GM23338 (cell line): ENCODE measurements around the gene LRRC37A3. TPM values are rescaled to one million over a fixed set of nuclear protein-coding genes. Genes with fewer than 3 reads are reported as not detected.

Experiments
- ATAC-seq: fragments of 200-7000 bp; cut with Tn5 transposase; 3 replicates; pipeline ENCODE4 v1.9.1; 2020
- DNase-seq: peaks from one replicate; pipeline ENCODE4 v3.0.0-alpha.2; 2015; ENCODE audit warnings: low spot score
- H2AFZ ChIP-seq: fragments of 200-600 bp; sonication (generic); 2 replicates; pipeline ENCODE4 v1.8.0; 2016; ENCODE audit warnings: antibody characterized with exemption, mild to moderate bottlenecking, moderate library complexity
- H3F3A ChIP-seq: fragments of 200-600 bp; sonication (generic); replicated peaks from 2 replicates; pipeline ENCODE4 v1.8.0; 2017; ENCODE audit warnings: antibody characterized with exemption, mixed run types, low read depth
- H3K27ac ChIP-seq: fragments of 200-600 bp; sonication (generic); 2 replicates; pipeline ENCODE4 v1.6.1; 2016; ENCODE audit warnings: low read depth
- H3K27me3 ChIP-seq: fragments of 200-600 bp; sonication (generic); 2 replicates; pipeline ENCODE4 v1.8.0; 2016; ENCODE audit warnings: mild to moderate bottlenecking, mixed run types, moderate library complexity; ENCODE audit not compliant: insufficient read depth
- H3K36me3 ChIP-seq: fragments of 200-600 bp; sonication (generic); 2 replicates; pipeline ENCODE4 v1.8.0; 2016; ENCODE audit warnings: mild to moderate bottlenecking; ENCODE audit not compliant: insufficient read depth
- H3K4me1 ChIP-seq: fragments of 200-600 bp; sonication (generic); 2 replicates; pipeline ENCODE4 v1.8.0; 2016; ENCODE audit warnings: mild to moderate bottlenecking, moderate library complexity; ENCODE audit not compliant: insufficient read depth
- H3K4me2 ChIP-seq: fragments of 200-600 bp; sonication (generic); 2 replicates; pipeline ENCODE4 v1.7.1; 2017; ENCODE audit warnings: mixed run types
- H3K4me3 ChIP-seq: fragments of 200-600 bp; sonication (generic); 2 replicates; pipeline ENCODE4 v1.6.1; 2016; ENCODE audit warnings: mixed run types
- H3K79me2 ChIP-seq: fragments of 200-600 bp; sonication (generic); replicated peaks from 2 replicates; pipeline ENCODE4 v1.8.0; 2017; ENCODE audit warnings: mild to moderate bottlenecking; ENCODE audit not compliant: insufficient read depth
- H3K9me2 ChIP-seq: fragments of 200-600 bp; sonication (generic); 2 replicates; pipeline ENCODE4 v1.8.0; 2017; ENCODE audit not compliant: insufficient read depth
- H4K20me1 ChIP-seq: fragments of 200-600 bp; sonication (generic); replicated peaks from 2 replicates; pipeline ENCODE4 v1.8.0; 2017; ENCODE audit warnings: mild to moderate bottlenecking; ENCODE audit not compliant: insufficient read depth
- H3K27ac Mint-ChIP-seq: 2 replicates; pipeline ENCODE4 v1.8.0; 2020; ENCODE audit warnings: inconsistent platforms, mild to moderate bottlenecking, moderate library complexity, mixed read lengths
- H3K27me3 Mint-ChIP-seq: 3 replicates; pipeline ENCODE4 v1.8.0; 2022; ENCODE audit warnings: low read depth, mild to moderate bottlenecking, moderate library complexity, mixed read lengths, inconsistent platforms; ENCODE audit not compliant: insufficient read depth, poor library complexity
- H3K36me3 Mint-ChIP-seq: 3 replicates; pipeline ENCODE4 v1.8.0; 2021; ENCODE audit warnings: low read depth, mild to moderate bottlenecking, inconsistent platforms, moderate library complexity, mixed read lengths
- H3K4me1 Mint-ChIP-seq: 3 replicates; pipeline ENCODE4 v1.8.0; 2020; ENCODE audit warnings: mild to moderate bottlenecking, inconsistent platforms, mixed read lengths
- H3K4me3 Mint-ChIP-seq: 3 replicates; pipeline ENCODE4 v1.8.0; 2021; ENCODE audit warnings: moderate library complexity, mild to moderate bottlenecking, inconsistent platforms, mixed read lengths
- H3K9me3 Mint-ChIP-seq: 3 replicates; pipeline ENCODE4 v1.8.0; 2020; ENCODE audit warnings: moderate library complexity, mild to moderate bottlenecking, inconsistent platforms, mixed read lengths
- CREB1 ChIP-seq: fragments of 250-450 bp; sonication (Bioruptor Pico); IDR thresholded peaks from 2 replicates; pipeline ENCODE4 v1.5.0; 2020; ENCODE audit warnings: low read depth, mild to moderate bottlenecking, moderate library complexity
- EZH2 ChIP-seq: fragments of 200-600 bp; sonication (generic); IDR thresholded peaks from one replicate; pipeline ENCODE4 v1.8.0; 2017; ENCODE audit warnings: antibody characterized with exemption, mild to moderate bottlenecking, low read depth; ENCODE audit not compliant: unreplicated experiment
- EZH2phosphoT487 ChIP-seq: fragments of 200-600 bp; sonication (generic); IDR thresholded peaks from one replicate; pipeline ENCODE4 v1.8.1; 2018; ENCODE audit warnings: antibody characterized with exemption; ENCODE audit not compliant: unreplicated experiment
- NANOG ChIP-seq: IDR thresholded peaks from 2 replicates; pipeline ENCODE4 v1.6.1; 2016; ENCODE audit warnings: antibody characterized with exemption, borderline replicate concordance
- POLR2AphosphoS5 ChIP-seq: IDR thresholded peaks from 2 replicates; pipeline ENCODE4 v1.6.1; 2016; ENCODE audit warnings: antibody characterized with exemption, low read depth
- STAT1 ChIP-seq: IDR thresholded peaks from one replicate; pipeline ENCODE4 v1.6.1; 2016; ENCODE audit warnings: antibody characterized with exemption; ENCODE audit not compliant: unreplicated experiment
- ZNF114 ChIP-seq: fragments of 250-450 bp; sonication (Bioruptor Pico); IDR thresholded peaks from 2 replicates; pipeline ENCODE4 v1.5.0; 2020; ENCODE audit warnings: mild to moderate bottlenecking, moderate library complexity
- ZNF331 ChIP-seq: fragments of 250-450 bp; sonication (Bioruptor Pico); IDR thresholded peaks from 2 replicates; pipeline ENCODE4 v1.5.0; 2020; ENCODE audit warnings: low read depth, mild to moderate bottlenecking, moderate library complexity
- polyA plus RNA-seq: library from polyadenylated mRNA; unstranded; fragments of >200 nt; fragmentation: Nextera tagmentation; extraction: Ambion mirVana; gene quantifications from 2 replicates; pipeline ENCODE4 v1.2.1, GENCODE V29; 2016
- total RNA-seq: library from RNA; depleted of rRNA; stranded (reverse); fragments of >200 nt; shearing (Covaris generic); gene quantifications from 2 replicates; pipeline ENCODE4 v1.2.3, GENCODE V29; 2014
- TF ChIP-seq, protein P1 (sequence below): IDR thresholded peaks from one replicate; pipeline ENCODE4 v1.6.1; 2018; ENCODE audit warnings: antibody characterized with exemption; ENCODE audit not compliant: unreplicated experiment
- TF ChIP-seq, protein P2 (sequence below), 2 experiments: fragments of 200-600 bp in 1 of 2; sonication (generic) in 1 of 2; conservative IDR thresholded peaks; 2 replicates each; pipeline versions ENCODE4 v1.5.1 to v1.6.1; 2016 to 2017; ENCODE audit warnings: antibody characterized with exemption in 2 of 2, low read depth in 2 of 2, mild to moderate bottlenecking in 2 of 2, moderate library complexity in 1 of 2
- TF ChIP-seq, protein P3 (sequence below): fragments of 250-450 bp; sonication (Bioruptor Pico); IDR thresholded peaks from 2 replicates; pipeline ENCODE4 v1.5.0; 2020; ENCODE audit warnings: mild to moderate bottlenecking, moderate library complexity
- TF ChIP-seq, protein P4 (sequence below): IDR thresholded peaks from 2 replicates; pipeline ENCODE4 v1.6.1; 2016; ENCODE audit warnings: antibody characterized with exemption

Gene LRRC37A3
- total and polyA plus RNA-seq, 2 experiments from 2014 or later: 3.5 to 5.6 TPM

DNA sequence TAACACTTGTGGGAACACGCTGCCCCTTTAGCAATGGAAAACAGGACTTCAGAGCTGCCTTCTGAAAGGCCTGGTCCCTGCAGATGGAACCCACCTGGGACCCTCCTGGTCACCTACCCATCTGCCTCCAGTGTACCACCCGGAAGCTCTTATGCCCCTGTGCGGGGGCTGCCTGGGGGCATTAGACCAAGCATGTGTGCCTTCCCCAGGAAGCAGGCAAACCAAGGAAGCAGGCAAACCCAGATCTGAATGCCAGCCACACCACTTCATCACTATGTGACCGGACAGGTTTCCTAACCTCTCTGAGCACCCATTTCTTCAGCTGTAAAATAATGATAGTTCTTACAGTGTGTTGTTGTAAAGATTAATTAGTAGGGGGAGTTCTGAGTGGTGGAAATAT, 20.8 kb upstream of the LRRC37A3 start:
- Mint-ChIP-seq H3K27ac (no peak overlapping the region), H3K36me3 (no peaks in the 10 kb centered on the region), H3K27me3 (peaks cover 3% of the 10 kb centered on the region), H3K4me1 (peaks cover 3% of the 10 kb centered on the region; the same call in 2 of the 3 replicates), H3K4me3 (no peak overlapping the region), H3K9me3 (no peaks in the 10 kb centered on the region)
- no peaks in the 10 kb centered on the region for H4K20me1 ChIP-seq
- no peak overlapping the region for H3K4me2 ChIP-seq
- H3F3A ChIP-seq: no peaks in the 10 kb centered on the region
- no peaks in the 10 kb centered on the region for H3K4me1 ChIP-seq
- TF ChIP-seq EZH2 (no peak), ZNF331 (CRISPR knock-in tag) (no peak), POLR2AphosphoS5 (no peak), CREB1 (no peak), EZH2phosphoT487 (no peak), NANOG (no peak), STAT1 (no peak), ZNF114 (CRISPR knock-in tag) (no peak)
- TF ChIP-seq, protein P1, sequence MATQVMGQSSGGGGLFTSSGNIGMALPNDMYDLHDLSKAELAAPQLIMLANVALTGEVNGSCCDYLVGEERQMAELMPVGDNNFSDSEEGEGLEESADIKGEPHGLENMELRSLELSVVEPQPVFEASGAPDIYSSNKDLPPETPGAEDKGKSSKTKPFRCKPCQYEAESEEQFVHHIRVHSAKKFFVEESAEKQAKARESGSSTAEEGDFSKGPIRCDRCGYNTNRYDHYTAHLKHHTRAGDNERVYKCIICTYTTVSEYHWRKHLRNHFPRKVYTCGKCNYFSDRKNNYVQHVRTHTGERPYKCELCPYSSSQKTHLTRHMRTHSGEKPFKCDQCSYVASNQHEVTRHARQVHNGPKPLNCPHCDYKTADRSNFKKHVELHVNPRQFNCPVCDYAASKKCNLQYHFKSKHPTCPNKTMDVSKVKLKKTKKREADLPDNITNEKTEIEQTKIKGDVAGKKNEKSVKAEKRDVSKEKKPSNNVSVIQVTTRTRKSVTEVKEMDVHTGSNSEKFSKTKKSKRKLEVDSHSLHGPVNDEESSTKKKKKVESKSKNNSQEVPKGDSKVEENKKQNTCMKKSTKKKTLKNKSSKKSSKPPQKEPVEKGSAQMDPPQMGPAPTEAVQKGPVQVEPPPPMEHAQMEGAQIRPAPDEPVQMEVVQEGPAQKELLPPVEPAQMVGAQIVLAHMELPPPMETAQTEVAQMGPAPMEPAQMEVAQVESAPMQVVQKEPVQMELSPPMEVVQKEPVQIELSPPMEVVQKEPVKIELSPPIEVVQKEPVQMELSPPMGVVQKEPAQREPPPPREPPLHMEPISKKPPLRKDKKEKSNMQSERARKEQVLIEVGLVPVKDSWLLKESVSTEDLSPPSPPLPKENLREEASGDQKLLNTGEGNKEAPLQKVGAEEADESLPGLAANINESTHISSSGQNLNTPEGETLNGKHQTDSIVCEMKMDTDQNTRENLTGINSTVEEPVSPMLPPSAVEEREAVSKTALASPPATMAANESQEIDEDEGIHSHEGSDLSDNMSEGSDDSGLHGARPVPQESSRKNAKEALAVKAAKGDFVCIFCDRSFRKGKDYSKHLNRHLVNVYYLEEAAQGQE: no peak
- TF ChIP-seq, protein P2, sequence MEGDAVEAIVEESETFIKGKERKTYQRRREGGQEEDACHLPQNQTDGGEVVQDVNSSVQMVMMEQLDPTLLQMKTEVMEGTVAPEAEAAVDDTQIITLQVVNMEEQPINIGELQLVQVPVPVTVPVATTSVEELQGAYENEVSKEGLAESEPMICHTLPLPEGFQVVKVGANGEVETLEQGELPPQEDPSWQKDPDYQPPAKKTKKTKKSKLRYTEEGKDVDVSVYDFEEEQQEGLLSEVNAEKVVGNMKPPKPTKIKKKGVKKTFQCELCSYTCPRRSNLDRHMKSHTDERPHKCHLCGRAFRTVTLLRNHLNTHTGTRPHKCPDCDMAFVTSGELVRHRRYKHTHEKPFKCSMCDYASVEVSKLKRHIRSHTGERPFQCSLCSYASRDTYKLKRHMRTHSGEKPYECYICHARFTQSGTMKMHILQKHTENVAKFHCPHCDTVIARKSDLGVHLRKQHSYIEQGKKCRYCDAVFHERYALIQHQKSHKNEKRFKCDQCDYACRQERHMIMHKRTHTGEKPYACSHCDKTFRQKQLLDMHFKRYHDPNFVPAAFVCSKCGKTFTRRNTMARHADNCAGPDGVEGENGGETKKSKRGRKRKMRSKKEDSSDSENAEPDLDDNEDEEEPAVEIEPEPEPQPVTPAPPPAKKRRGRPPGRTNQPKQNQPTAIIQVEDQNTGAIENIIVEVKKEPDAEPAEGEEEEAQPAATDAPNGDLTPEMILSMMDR (conservative IDR thresholded peaks at IDR 0.05; ENCODE audit: low read depth in 2 of 2): no peak
- TF ChIP-seq, protein P3, sequence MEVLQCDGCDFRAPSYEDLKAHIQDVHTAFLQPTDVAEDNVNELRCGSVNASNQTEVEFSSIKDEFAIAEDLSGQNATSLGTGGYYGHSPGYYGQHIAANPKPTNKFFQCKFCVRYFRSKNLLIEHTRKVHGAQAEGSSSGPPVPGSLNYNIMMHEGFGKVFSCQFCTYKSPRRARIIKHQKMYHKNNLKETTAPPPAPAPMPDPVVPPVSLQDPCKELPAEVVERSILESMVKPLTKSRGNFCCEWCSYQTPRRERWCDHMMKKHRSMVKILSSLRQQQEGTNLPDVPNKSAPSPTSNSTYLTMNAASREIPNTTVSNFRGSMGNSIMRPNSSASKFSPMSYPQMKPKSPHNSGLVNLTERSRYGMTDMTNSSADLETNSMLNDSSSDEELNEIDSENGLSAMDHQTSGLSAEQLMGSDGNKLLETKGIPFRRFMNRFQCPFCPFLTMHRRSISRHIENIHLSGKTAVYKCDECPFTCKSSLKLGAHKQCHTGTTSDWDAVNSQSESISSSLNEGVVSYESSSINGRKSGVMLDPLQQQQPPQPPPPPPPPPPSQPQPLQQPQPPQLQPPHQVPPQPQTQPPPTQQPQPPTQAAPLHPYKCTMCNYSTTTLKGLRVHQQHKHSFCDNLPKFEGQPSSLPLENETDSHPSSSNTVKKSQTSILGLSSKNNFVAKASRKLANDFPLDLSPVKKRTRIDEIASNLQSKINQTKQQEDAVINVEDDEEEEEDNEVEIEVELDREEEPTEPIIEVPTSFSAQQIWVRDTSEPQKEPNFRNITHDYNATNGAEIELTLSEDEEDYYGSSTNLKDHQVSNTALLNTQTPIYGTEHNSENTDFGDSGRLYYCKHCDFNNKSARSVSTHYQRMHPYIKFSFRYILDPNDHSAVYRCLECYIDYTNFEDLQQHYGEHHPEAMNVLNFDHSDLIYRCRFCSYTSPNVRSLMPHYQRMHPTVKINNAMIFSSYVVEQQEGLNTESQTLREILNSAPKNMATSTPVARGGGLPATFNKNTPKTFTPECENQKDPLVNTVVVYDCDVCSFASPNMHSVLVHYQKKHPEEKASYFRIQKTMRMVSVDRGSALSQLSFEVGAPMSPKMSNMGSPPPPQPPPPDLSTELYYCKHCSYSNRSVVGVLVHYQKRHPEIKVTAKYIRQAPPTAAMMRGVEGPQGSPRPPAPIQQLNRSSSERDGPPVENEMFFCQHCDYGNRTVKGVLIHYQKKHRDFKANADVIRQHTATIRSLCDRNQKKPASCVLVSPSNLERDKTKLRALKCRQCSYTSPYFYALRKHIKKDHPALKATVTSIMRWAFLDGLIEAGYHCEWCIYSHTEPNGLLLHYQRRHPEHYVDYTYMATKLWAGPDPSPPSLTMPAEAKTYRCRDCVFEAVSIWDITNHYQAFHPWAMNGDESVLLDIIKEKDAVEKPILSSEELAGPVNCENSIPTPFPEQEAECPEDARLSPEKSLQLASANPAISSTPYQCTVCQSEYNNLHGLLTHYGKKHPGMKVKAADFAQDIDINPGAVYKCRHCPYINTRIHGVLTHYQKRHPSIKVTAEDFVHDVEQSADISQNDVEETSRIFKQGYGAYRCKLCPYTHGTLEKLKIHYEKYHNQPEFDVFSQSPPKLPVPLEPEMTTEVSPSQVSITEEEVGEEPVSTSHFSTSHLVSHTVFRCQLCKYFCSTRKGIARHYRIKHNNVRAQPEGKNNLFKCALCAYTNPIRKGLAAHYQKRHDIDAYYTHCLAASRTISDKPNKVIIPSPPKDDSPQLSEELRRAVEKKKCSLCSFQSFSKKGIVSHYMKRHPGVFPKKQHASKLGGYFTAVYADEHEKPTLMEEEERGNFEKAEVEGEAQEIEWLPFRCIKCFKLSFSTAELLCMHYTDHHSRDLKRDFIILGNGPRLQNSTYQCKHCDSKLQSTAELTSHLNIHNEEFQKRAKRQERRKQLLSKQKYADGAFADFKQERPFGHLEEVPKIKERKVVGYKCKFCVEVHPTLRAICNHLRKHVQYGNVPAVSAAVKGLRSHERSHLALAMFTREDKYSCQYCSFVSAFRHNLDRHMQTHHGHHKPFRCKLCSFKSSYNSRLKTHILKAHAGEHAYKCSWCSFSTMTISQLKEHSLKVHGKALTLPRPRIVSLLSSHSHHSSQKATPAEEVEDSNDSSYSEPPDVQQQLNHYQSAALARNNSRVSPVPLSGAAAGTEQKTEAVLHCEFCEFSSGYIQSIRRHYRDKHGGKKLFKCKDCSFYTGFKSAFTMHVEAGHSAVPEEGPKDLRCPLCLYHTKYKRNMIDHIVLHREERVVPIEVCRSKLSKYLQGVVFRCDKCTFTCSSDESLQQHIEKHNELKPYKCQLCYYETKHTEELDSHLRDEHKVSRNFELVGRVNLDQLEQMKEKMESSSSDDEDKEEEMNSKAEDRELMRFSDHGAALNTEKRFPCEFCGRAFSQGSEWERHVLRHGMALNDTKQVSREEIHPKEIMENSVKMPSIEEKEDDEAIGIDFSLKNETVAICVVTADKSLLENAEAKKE (CRISPR knock-in tag): no peak
- TF ChIP-seq, protein P4, sequence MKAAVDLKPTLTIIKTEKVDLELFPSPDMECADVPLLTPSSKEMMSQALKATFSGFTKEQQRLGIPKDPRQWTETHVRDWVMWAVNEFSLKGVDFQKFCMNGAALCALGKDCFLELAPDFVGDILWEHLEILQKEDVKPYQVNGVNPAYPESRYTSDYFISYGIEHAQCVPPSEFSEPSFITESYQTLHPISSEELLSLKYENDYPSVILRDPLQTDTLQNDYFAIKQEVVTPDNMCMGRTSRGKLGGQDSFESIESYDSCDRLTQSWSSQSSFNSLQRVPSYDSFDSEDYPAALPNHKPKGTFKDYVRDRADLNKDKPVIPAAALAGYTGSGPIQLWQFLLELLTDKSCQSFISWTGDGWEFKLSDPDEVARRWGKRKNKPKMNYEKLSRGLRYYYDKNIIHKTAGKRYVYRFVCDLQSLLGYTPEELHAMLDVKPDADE: no peak
- no peaks in the 10 kb centered on the region for H3K36me3 ChIP-seq
- no peak overlapping the region for H3K4me3 ChIP-seq
- H3K27ac ChIP-seq: no peak overlapping the region
- no peaks in the 10 kb centered on the region for H3K27me3 ChIP-seq
- no peak overlapping the region for H2AFZ ChIP-seq
- no peaks in the 10 kb centered on the region for H3K79me2 ChIP-seq
- ATAC-seq (no peak), DNase-seq (no peak)
- no peaks in the 10 kb centered on the region for H3K9me2 ChIP-seq
